GM19023 (cell line): ENCODE measurements around the gene ZNHIT1.

Experiments
- ATAC-seq: cut with Tn5 transposase; IDR thresholded peaks from one replicate; pipeline ENCODE4 v1.9.1; 2021; ENCODE audit warnings: mild to moderate bottlenecking, moderate library complexity; ENCODE audit not compliant: unreplicated experiment

The ZNHIT1 gene

DNA sequence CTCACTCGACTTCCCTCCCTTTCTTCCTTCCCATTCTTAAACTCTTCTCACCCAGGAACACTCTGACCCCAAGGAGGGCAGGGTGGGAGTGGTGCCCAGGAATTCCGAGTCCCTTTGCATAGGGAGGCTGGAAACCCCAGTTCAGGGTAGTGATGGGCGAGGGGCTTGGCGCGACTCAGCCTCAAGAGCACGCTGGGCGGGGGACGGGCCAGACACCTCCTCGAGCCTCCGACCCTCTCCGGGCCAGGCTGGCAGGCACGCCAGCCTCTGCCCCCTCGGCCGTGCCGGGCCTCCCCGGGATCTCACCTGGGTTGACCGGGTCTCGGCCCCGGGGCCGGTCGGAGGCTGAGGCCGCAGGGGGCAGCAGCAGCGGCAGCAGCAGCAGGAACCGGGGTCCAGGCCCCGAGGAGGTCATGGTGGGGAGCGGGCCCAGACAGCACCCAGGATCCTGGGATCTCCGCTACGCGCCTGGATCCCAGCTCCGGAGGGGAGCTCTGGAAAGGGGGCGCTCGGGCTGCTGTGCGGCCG, 1.0 kb upstream of the ZNHIT1 start:
- ATAC-seq = peak; percentile 27

DNA sequence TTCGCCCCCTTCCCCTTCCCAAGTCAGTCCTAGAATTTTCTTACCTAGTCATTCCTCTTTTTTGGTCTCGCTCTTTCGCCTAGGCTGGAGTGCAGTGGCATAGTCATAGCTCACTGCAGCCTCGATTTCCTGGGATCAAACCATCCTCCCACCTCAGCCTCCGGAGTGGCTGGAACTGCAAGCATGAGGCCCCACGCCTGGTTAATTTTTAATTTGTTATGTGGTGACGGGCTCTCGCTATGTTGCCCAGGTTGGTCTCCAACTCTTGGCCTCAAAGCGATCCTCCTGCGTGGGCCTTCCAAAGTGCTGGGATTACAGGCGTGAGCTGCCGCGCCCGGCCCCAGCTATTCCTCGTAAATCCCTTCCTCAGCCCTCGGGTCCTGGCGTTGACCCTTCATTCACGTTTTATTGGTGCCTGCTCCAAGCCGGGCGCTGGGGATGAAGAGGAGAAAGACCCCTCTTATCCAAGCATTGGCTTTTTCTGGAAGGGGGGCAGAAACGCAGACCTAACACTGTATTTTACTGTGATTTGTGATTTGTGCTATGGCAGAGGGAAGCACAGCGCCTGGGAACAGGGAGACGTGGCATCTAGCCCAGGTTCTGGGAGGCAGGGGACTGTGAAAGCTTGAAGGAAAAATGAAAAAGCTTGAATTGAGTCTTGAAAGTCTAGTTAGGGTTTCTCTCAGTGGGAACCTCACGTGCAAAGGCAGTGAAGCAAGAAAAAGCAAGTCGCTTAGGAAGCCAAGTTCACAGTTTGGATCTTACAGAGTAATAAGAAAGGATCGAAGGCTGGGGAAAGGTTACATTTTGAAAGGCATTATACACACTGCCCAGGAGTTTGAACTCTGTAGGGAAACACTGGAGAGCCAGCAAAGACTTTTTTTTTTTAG, 516 bp downstream of the ZNHIT1 start:
- peak; percentile 1 for ATAC-seq

DNA sequence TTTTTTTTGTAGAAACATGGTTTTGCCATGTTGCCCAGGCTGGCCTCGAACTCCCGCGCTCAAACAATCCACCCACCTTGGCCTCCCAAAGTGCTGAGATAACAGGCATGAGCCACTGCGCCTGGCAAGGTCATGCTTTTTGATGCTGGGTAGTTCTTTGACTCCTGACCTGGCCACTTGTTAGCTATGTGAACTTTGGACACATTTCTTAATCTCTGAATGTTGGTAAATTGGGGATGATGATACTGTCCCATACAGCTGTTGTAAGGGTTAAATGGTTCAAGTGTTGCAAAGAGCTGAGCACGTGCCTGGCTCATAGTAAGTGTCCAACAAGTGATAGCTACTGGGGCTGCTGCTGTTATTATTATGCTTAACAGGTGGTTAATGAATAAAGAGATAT, 2.3 kb downstream of the ZNHIT1 start:
- ATAC-seq = no peak

DNA sequence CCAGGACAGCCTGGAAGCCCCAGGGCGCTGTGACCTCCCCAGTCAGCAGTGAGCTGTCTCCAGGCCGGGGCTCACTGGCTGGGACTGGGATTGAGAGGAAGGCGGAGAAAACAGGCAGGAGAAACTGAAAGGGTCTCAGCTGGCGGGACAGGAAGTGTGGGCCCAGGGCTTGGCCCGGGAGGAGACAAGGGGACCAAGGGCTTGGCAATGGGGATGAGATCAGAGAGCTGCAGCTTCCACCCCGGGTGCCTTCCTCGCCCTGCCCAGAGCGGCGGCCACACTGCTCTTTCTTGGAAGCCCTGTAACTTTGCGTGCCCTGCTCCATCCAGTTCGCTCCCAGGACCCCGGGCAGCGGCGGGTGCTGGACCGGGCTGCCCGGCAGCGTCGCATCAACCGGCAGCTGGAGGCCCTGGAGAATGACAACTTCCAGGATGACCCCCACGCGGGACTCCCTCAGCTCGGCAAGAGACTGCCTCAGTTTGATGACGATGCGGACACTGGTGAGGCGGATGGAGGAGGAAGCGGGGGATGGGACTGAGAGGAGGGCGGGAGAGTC, 4.4 kb downstream of the ZNHIT1 start:
- no peak for ATAC-seq

DNA sequence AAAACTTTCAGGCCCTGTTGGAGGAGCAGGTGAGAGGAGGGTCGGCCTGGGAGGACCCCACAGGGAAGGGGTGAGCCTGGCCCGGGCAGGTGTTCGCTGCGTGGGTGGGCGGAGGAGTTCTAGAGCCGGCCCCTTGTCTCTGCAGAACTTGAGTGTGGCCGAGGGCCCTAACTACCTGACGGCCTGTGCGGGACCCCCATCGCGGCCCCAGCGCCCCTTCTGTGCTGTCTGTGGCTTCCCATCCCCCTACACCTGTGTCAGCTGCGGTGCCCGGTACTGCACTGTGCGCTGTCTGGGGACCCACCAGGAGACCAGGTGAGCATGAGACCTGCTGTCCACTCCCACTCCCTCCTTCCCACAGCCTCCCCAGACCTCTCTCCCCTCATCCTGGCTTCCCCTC, 5.6 kb downstream of the ZNHIT1 start:
- ATAC-seq = no peak

DNA sequence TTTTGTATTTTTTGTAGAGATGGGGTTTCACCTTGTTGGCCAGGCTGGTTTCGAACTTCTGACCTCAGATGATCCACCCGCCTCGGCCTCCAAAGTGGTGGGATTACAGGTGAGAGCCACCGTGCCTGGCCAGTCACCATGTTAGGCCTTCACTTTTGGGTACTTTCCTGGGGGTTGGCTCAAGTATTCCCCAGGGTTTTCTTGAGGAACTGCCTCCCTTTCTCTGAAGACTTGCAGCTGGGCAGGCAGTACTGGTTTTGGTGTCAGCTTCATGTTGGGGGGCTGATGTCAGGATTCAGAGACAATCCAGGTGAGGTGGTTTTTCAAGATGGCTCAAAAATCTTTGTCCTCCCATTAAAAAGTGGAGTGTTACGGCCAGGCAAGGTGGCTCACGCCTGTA, 7.7 kb downstream of the ZNHIT1 start:
- no peak for ATAC-seq

DNA sequence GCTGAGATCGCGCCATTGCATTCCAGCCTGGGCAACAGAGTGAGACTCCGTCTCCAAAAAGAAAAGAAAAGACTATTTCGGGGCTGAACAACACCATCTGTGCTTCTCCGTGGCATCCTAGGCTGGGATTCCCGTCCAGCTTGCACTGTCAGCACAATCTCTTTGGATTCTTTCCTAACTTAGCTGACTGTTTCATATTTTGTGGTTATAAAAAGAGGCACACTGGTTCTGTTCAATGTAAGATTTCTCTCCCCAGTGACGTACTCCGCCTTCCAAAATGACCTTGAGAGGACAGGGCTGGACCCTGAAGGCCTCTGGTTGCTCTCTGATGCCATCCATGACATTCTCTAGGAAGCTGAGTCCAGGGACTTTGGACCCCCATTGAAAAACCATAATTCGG, 8.8 kb downstream of the ZNHIT1 start:
- ATAC-seq = no peak

DNA sequence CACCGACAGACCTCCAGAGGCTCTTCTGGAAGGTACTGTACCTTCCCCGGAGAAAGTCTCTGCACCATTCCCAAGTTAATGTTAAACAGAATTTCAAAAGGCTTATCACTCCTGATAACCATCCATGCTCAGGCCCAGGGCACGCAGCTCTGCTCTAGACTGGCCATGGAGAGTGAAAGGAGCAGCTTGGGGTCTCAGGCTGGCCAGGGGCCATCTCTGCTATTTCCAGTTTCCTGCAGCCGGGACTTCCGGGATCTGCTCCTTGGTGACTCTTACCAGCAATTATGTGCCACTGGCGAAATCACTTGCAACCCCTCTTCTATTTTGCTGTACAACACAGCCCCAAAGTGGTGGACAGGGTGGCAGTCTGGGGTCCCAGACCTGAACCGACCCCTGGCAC, 13.7 kb downstream of the ZNHIT1 start:
- ATAC-seq = no peak

DNA sequence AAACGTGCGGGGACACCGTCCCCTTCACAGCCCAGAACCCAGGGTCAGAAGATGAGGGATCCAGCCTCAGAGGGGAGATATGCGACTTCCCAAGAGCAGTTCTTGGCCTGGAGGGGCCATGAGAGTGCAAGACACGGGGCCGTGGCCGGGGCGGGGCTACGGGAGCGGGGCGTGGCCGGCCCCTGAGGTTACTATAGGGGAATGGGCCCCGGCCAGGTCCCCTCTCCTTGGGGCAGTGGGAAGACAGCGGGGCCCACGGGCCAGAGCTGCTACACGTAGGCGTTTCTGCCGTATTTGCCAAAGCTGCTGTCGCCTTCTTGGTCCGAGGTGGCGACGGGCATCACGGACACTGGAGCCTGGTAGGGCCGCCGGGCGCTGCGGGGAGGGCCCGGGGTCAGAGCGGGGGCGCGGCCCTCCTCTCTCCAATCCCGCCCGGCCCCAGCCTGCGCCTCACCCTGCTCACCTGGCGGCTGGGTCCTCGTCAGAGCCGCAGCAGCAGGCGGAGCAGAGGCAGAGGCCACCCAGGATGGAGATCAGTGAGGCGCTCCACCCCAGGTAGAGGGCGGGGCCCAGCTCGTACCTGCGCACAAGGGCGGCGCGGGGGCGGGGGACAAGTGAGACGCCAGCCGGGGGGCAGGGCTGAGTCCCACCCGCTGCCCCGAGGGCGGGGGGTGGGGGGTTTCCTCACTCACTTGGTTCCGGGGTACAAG, 14.3 kb downstream of the ZNHIT1 start:
- no peak for ATAC-seq

DNA sequence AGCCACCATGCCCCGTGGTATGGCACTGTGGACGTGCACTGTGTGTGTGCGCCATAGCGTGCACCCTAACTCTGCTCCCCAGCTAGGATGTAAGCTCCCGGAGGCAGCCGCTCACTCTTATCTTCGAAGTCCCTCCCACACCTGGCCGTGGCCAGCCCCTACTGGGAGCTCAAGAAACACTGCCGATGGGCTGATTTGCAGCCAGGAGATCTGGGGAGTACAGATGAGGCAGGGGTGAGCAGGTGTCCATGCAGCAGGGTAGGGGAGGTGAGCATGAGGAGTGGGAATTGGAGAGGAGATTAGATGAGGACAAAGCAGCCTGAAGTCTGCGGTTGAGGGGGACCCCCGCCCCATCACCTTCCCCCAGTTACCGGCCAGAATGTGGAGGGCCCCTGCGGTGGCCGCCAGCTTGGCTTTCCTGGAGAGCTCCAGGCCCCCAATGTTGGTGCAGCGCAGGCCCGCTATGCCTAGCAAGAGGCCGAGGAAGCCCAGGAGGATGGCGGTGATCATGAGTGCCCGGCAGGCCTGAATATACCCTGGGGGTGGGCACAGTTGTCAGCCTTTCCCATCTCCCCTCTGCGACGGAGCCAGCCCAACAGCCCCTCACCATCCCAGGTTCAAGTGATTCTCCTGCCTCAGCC, 16.1 kb downstream of the ZNHIT1 start:
- no peak for ATAC-seq

DNA sequence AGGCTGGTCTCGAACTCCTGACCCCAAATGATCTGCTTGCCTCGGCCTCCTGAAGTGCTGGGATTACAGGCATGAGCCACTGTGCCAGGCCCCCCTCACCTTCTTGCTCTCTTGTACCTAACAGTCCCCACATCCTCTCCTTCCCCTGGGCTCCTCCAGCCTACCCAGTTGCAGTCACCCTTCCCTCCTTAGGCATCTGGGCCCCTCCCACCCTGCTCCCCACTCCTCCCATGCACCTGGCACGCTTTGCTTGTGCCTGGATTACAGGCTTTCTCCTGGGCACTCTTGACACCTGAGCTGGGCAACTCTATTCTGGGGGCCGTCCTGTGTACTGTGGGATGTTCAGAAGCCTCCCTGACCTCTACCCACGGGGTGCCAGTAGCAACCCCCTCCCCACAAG, 16.7 kb downstream of the ZNHIT1 start:
- no peak for ATAC-seq

DNA sequence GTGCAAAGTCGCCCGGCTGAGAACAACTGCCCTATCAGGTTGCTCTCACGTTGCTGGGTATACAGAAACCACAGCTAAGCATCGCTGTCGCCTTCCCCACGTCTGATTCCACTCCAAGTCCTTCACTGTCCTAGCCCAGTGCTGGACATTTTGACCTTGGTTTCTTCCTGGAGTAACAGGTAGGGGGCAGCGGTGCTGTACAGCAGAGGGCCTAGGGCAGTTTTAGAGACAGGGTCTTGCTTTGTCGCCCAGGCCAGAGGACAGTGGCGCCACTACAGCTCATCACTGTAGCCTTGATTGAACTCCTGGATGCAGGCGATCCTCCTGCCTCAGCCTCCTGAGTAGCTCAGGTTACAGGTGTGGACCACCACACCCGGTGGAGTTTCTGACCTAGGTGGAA, 17.1 kb downstream of the ZNHIT1 start:
- ATAC-seq = no peak

DNA sequence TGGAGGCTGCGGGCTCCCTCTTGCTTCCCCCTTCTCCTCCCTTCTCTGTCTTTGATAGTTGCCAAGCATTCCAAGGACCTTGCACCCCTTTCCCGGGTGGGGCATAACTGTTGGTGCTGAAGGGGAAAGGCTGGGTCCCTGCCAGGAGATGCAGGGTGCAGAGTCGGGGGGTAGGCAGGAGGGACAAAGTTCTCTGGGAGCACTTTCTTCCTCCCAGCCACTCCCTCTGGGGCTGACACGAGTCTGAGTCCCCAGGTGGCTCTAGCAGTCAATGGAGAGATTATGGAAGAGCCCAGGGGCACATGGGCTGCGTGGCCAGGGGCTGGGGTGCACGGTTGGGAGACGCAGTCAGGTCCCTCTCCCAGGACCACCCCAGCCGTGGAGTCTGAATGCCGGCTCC, 17.6 kb downstream of the ZNHIT1 start:
- ATAC-seq = no peak

DNA sequence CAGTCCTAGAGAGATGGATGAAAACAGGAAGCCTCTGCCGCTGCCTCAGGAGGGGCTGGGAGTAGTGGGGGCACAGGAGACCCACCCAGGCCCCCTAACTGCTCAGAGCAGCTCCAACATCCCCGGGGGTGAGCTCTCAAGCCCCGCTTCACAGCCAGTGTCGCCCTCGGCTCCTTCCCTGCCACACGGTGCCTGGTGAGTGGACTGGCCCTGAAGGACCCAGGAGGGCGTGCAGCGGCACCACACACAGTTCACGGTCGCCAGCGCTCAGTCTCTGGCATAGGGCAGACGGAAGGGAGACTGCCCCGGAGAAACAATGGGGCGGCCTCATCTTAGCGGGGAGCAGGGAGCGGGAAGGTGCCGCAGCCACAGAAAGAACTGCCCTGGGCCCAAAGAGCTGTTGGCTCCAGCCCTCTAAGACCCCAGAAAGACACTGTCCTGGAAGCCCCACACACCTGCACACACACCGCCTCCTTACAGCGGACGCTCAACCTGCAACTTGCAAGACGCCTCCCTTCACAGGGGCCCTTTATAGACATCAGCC, 18.4 kb downstream of the ZNHIT1 start:
- ATAC-seq = no peak

DNA sequence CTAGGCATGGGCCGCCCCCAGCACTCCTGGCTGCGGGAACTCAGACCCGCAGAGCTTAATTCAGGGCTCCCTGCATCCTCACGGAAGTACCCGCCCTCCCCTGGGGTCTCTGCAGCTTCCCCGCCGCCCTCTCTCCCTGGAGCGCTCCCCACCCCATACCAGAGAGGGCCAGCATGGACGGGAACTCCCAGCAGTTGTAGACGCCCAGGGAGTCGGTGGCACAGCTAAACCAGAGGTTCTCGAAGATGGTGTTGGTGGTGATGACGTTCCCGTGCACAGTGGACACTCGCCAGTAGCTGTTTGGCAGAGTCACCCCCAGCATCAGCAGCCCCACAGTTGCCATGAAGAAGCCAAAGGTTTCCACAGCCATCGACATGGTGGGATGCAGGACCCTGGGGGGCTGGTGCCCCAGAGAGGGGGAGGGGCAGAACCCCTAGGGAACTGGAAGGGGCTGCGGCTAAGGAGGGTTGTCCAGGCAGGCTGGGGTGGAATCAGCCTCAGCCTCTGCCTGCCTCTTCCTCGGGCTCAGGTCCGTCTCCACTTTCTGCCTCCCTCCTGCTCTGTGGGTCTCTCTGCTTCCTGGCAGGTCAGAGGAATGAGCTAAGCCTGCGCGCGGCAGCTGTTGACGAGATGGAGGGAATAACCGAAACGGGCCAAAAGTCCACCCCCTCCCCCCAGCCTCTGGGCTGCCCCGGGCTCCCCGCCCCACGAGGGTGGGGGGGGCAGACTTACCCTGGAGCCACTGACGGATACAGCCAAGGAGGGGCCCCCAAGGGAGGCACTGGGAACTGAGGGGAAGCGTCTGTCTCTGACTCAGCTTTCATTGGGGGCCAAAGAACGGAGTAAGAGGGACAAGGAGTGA, 19.5 kb downstream of the ZNHIT1 start, which contains the start of gene CLDN15:
Gene CLDN15, minus strand, starts transcription at position 597 of the 862 bp plus-strand sequence. Its CDS starts 221 bp downstream, at position 376.
- no peak for ATAC-seq

DNA sequence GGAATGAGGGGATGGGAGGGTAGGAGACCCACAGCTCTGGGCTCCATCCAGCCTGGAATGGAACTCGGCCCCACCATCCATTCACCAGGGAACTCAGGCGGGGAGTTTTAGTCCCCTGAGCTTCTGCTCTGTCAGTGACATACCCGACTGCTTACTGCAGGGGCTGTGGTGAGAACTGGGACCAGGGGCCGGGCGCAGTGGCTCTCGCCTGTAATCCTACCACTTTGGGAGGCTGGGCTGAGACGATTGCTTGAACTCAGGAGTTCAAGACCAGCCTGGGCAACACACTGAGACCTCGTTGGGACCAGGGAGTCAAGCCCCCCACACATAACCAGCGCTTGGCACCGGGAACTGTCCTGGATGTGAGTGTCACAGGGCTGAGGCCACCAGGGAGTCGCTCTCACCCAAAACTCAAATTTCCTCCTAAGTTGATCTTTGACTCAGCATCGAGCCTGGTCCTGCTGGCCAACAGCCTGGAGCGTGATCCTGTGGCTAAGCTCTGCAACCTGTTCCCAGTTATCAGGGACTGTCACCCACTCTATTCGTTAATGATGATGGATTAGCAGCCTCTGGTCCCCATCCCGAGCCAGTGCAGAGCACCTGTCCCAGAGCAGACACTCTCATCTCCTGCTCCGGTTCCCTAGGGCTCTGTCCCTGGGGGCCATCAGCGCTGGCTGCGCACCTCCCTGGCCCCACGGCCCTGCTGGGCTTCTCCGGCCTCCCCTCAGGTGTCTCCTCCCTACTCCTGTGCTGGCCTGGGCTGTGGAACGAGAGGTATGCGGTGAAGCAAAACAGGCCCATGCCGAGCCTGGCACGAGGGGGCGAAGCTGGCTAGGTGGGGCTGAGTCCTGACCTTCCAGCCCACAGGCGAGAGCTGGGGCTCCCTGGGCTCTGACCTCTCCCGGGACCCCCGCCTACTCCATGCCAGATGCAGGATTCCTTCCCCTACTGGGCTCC, 20.5 kb downstream of the ZNHIT1 start:
- no peak for ATAC-seq

DNA sequence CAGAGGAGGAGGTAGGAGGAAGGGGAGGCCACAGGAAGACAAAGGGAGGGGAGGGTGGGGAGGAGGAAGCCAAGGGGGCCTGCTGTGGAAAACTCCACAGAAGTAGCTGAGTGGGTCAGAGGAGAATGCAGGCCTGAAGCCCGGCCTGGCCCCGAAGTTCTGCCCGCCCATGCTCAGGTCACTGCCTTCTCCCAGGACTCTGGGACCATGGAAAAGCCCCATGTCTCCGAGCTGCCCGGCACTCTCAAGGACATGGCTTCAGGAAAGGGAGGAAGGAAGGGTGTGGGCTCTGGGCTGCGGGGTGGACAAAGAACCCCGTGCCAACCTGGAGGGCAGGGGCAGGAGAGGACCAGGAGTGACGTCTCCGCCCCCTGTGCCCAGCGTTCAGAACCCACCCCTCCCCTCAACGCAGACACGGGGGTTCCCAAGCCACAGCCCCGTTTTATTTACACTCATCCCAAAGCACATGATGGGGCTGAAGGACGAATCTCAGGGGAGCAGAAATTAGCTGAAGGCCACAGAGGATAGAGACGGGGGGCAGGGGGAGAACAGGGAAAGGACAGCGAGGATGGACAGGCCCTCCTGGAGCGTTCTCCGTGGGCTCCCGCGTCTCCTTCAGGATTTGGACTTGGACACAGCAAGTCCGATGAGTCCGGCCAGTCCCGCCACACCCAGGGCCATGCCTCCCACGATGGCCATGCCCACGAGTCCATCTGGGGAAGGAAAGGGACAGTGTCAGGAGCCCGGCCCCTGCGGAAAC, 21.4 kb downstream of the ZNHIT1 start:
- no peak for ATAC-seq

DNA sequence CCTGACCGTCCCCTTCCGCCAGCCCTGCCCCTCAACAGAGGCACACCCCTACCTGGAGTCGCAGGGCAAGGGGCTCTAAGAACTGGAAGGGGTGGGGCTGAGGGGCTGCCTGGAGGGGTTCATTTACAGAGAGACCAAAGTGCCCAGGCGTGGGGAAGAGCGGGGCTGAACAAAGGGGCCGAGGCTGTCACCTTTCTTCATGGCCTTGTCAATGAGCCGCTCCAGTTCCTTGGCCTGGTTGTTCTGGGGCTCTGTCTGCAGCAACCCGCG, 21.9 kb downstream of the ZNHIT1 start:
- ATAC-seq = no peak
